HG03460 (cell line): ENCODE data around the gene AGBL1.

ENCODE experiments used
- ATAC-seq: cut with Tn5 transposase; IDR thresholded peaks from one replicate; pipeline ENCODE4 v1.9.1; 2021; ENCODE audit not compliant: unreplicated experiment

The AGBL1 gene

DNA sequence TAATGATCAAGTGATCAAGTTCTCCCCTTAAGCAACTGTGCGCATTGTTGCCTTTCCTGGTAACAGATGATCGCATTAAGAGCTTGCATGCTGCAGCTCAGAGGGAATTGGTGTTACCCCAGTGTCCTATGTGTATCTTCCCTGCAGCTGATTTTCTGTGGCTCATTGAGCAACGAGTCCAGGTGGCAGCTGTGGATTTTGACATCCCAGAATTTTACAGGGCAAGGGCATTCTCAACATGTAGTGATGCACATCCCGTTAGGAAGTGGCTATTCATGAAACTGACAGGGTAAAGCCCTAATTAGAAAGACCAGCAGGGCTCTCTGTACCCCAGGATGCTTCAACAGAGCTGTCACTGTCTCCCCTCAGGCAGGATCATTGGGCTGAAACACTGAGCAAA is 232.8 kb downstream of the AGBL1 start:
- ATAC-seq, result no peak

DNA sequence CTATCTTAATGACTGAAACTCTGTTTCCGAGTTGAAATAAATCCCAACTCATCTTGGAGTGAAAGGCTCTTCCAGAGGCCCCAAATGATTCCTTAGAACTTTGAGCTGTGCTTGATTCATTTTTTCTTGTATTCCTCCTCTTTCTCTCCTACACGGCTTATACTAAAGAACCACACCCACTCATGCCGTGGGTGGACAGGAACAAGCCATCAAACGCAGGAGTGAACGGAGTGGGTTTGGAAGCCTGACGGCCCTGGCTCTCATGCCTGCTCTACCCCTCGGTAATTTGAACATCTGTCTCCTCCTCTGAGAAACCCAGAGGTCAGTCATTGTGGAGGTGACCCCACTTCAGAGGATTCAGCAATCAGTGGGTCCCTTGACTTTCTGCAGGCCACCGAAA is 236.5 kb downstream of the AGBL1 start:
- ATAC-seq, result no peak

DNA sequence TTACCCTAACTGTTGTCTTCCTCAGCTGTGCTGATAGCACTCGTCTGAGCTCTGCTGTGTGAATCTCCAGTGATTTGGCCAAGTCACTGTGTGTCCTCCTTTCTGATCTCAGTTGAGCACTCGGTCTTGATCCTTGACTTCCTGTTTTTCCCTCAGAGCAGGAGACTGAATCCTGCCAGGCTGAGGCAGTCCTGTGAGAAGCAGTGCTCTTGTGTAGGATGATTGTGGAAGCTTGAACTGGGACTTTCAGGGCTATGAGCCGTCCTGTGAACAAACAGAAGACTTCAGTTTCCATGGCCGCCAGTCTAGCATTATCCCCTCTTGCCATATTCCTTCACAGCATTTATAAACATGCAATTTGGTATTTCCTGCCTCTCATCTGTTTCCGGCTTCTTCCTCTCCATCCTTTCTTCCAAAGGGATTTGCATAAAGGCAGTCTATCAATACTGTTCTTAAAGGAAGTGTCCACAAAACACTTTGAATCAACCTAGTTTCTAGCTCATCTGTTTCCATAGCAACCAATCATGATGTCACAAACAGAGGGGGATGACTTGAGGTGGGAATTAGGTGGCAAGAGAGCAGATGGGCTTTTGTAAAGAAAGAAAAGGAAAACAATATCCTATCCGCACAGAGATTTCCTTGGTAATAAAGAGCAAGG is 237.2 kb downstream of the AGBL1 start:
- no peak for ATAC-seq

DNA sequence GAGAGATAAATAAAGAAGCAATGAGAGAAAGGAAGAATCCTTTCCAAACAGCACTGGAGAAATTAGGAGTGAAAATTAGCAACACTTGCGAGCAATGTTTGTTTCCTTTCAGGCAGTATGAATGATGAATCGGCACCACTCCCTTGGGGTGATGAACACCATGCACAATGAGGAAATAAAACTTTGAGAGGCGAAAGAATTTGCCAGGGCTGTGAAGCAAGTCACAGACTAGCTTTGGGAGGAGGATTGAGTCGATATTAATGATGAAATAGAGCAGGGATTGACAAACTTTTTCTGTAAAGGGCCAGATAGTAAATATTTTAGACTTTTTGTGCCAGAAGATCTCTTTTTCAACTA is 237.7 kb downstream of the AGBL1 start:
- no peak for ATAC-seq

GRCh38 chr15:86322629-86323028 is 243.0 kb downstream of the AGBL1 start:
- ATAC-seq, result no peak

- no peak for ATAC-seq
These were observed 247.7 kb downstream of the AGBL1 start for GRCh38 chr15:86327230-86327865.

DNA sequence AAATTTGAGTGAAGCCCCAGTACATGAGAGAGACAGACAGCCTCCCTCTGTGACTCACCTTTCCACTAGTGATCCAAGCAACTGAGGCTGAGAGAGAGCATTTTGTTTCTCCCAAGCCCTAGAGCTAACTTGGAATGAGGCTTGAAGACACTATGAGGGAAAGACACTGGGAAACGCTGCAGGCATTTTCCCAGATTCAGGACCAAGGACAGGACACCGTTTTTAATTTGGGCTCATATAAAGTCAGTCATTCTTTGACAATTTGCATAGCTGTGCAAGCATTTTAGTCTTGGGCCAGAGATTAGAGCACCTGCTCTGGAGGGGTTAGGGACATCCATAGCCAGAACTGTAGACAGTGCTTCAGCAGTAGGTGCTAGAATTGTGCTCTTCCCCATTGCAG is 249.0 kb downstream of the AGBL1 start:
- ATAC-seq, result no peak

DNA sequence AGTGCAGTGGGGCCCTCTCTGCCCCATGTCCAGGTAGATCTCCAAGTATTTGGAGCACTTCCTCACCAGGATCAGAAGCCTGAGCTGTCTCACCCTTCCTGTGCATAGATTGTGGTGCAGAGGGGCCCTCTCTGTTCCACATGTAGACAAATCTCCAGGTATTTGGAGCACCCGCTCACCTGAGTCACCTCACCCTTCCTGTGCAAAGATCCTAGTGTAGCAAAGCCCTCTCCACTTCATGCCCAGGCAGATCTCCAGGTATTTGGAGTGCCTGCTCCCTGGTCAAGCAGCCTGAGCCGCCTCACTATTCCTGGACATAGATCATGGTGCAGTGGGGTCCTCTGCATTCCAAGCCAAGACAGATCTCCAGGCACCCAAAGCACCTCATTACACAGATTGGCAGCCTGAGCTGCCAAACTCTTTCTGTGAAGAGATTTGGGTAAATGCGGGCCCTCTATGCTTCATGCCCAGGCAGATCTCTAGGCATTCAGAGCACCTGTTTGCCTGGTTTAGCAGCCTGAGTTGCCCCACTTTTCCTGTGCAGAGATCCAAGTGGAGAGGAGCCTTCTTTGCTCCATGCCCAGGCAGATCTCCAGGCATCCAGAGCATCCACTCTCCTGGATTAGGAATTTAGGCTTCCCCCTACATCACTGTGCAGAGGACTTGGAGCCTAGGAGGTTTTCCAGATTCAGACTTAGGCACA is 249.8 kb downstream of the AGBL1 start:
- ATAC-seq, result no peak

DNA sequence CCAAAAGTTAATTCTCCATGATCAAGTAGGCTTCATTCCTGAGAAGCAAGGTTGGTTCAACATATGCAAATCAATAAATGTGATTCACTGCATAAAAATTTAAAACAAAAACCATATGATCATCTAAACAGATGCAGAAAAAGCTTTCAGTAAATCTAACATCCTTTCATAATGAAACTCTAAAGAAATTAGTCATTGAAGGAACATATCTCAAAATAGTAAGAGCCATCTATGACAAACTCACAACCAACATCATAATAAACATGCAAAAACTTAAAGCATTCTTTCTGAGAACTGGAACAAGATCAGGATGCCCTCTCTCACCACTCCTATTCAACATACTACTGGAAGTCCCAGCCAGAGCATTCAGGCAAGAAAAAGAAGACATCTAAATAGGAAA is 254.1 kb downstream of the AGBL1 start:
- no peak for ATAC-seq

- ATAC-seq, result no peak
These were observed 256.5 kb downstream of the AGBL1 start for GRCh38 chr15:86336051-86336788.

GRCh38 chr15:86337071-86337470 is 257.4 kb downstream of the AGBL1 start:
- ATAC-seq, result no peak

DNA sequence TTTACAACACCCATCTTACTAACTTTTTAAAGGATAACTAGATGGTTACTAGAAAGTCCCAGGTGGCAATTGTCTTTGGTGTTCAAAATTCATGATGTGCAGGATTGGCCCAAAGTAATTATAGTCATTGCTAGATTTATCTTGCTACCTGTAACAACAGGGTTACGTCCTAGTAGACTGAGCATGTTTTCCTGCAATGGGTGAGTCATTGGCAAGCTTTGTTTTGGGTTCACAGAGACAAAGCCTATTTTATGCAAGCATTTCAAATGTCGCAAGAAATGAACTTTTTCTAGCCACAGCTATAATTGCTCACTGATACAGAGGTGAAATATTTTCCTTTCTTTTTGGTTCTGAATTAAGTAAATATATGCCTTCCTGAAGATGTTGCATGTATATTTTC is 267.6 kb downstream of the AGBL1 start:
- no peak for ATAC-seq

GRCh38 chr15:86349565-86349964 is 269.9 kb downstream of the AGBL1 start:
- no peak for ATAC-seq

- ATAC-seq, result no peak
These were observed 273.5 kb downstream of the AGBL1 start for GRCh38 chr15:86353213-86353612.

DNA sequence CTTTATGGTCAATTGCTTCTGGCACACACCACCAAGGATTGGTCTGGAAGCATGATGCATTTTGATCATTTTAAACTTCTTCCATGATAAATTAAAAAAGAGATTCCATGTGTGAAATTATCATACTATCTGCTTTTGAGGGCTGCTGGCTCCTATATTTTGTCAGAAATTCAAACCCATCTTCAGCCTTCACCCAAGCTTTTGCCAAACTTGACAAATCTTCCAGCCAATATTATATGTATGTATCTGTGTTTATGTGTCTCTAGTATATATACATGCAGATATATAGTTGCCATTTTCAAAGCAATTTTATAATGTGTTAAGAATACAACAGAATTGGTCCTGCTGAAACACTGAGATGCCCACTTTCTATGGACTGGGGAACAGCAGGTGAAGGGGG is 275.7 kb downstream of the AGBL1 start:
- no peak for ATAC-seq

- ATAC-seq, result no peak
These were observed 276.1 kb downstream of the AGBL1 start for GRCh38 chr15:86355801-86356200.

- ATAC-seq, result no peak
These were observed 282.9 kb downstream of the AGBL1 start for GRCh38 chr15:86362555-86362954.

DNA sequence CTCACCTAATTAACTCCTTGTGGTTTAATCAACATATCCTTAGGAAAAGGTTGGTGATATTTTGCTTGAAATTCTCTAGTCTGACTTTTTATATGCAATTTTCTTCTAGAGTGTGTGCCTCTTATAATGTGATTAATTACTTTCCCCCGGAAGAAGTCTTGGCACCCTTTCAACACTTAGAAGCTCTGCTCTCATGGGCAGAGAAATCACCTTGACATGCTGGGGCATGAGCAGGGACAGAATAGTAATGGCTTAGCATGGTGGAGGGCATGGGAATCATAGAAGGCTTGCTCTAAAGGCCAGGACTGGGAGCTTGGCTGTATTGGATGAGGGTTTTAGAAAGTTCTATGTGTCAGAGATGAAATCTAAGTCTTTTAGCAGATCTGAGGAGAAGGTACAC is 293.5 kb downstream of the AGBL1 start:
- no peak for ATAC-seq

GRCh38 chr15:86375733-86376280 is 296.1 kb downstream of the AGBL1 start:
- ATAC-seq, result no peak

- ATAC-seq, result no peak
These were observed 298.2 kb downstream of the AGBL1 start for GRCh38 chr15:86377914-86378313.

GRCh38 chr15:86382341-86382740 is 302.7 kb downstream of the AGBL1 start:
- ATAC-seq, result no peak

DNA sequence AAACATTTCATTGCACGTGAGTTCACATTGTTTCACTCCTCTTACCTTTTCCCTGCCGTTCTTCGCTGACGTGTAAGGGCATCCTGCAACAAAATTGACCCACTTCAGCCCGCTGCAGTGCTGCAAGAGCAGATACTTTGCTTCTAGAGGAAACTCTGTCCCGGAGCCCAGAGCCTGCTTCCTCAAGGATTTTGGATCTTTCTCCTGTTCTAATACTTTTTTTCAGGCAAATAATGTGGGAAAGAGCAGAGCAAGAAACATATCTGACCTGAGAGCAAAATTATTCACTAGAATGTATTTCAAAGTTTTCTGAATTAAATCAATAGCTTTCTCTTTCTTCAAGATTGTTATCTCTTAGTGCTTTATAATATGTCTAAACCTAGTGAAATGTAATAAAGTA is 303.9 kb downstream of the AGBL1 start:
- no peak for ATAC-seq
